Coronary artery (tissue), 2 donors: ENCODE data around the gene MARCHF11.

ENCODE experiments used
- DNase-seq: peaks from one replicate; pipeline ENCODE4 v3.0.0-alpha.2; 2017; ENCODE audit warnings: low spot score
- H3K27ac ChIP-seq, 2 donors: fragments of 200-600 bp; sonication (generic); one replicate each; pipeline ENCODE4 v1.5.1; 2016 to 2019
- H3K4me3 ChIP-seq: fragments of 200-600 bp; sonication (generic); 2 replicates; pipeline ENCODE4 v1.5.1; 2016; ENCODE audit warnings: mild to moderate bottlenecking, moderate library complexity
- TF ChIP-seq, protein P1 (sequence below): fragments of 200-600 bp; sonication (generic); IDR thresholded peaks from one replicate; pipeline ENCODE4 v1.5.1; 2019; ENCODE audit warnings: antibody characterized with exemption

The MARCHF11 gene

DNA sequence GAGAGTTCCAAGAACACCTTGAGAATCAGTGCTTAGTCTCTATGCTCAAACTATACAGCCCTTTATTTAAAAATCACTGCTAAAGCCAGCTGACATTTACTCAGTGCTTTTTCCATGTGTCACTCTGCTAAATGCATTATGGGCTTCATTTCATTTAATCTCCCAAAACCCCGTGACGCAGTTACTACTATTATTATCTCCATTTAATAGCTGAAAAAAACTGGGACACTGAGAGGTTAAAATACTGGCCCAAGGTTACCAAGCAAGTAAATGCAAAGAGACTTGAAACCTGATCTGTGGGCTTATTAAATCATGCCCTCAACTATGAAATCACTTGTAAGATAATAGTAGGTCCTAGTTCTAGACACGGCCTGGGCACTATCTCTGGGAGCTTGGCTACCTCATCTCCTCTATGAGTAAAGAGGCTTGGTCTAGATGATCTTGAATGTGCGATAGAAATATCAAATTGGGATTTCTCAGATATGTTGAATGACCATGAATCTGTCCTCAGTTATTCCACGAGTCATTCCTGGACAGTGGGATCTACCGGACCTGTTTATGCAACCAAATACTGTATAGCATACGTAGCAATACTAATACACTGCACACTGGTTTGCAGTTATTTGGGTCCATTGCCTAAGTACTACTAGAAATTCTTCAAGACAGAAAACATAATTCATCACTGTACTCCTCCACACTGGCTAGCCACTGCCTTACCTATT is 32.3 kb downstream of the MARCHF11 start:
- Histone ChIP-seq H3K27ac (no peak overlapping the region), H3K4me3 (no peak overlapping the region)
- TF ChIP-seq, protein P1, sequence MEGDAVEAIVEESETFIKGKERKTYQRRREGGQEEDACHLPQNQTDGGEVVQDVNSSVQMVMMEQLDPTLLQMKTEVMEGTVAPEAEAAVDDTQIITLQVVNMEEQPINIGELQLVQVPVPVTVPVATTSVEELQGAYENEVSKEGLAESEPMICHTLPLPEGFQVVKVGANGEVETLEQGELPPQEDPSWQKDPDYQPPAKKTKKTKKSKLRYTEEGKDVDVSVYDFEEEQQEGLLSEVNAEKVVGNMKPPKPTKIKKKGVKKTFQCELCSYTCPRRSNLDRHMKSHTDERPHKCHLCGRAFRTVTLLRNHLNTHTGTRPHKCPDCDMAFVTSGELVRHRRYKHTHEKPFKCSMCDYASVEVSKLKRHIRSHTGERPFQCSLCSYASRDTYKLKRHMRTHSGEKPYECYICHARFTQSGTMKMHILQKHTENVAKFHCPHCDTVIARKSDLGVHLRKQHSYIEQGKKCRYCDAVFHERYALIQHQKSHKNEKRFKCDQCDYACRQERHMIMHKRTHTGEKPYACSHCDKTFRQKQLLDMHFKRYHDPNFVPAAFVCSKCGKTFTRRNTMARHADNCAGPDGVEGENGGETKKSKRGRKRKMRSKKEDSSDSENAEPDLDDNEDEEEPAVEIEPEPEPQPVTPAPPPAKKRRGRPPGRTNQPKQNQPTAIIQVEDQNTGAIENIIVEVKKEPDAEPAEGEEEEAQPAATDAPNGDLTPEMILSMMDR, result no peak
- no peak for DNase-seq

DNA sequence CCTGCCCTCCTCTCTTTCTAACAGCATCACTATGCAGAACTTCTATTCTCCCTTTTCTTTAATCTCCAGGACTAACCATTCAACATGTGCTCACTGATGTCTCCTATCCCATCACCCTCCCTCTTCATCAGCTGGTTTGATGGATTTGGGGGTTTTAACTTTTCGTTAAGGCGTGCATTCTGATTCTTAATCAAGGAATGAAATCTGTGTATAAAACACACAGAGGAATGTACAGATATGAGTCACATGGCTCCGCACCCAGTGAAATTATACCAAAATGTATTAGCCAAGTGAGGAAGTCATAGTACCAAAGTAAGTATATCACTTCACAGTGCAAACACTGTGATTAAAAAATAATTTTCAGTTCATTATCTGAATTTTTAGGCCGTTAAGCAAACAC is 35.2 kb downstream of the MARCHF11 start:
- DNase-seq, result no peak
- Histone ChIP-seq H3K4me3 (no peak overlapping the region), H3K27ac (no peak overlapping the region)
- TF ChIP-seq, protein P1, result no peak

DNA sequence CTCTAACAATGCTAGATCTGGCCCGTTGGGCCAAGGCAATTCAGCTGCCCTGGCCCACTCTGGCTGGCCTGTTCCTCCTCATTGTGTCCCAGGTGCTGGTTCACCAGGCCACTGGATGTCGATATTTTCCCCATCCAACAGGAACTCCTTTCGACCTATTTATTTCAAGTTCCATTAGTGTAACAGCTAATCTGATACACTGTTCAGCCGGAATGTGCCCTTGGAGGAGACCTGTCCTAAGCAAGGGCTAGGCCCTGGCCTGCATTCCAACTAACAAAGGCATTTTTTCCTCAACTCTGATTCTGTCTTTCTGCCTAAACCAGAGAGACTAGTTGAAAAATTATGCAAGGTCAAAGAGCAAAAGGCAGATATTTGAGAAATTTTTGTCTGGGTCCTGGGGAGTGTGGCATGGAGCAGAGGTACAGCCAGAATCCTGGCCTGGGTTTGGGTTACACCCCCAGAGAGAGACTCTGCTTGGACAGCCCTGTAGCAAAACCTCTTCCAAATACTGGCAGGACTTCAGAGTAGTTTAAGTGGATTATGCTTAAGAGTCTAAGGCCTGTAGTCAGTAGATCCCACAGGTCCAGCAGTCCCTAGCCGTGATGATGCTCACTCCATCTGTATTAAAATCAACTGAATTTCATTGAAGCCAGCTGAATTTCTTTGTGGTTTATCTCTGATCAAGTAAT is 36.1 kb downstream of the MARCHF11 start:
- Histone ChIP-seq H3K4me3 (no peak overlapping the region), H3K27ac (no peak overlapping the region)
- DNase-seq, result no peak
- TF ChIP-seq, protein P1, result no peak

DNA sequence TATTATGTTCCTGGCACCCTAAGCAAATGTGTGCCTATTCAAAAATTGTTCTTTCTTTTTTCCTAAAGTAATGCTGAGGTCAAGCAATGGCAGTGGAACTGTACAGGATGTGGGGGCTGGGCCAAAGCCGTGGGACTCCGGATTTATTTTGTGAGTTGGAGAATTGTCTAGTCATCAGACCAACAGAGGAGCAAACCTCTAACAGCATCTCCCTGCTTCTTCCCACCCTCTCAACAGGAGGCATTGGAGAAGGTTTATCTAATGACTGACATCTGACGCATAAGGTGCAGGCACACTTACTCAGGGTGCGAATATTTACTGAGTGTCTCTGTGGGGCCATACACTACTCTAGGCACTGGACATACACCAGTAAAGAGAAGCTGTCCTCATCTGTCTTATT is 38.6 kb downstream of the MARCHF11 start:
- Histone ChIP-seq H3K27ac (no peak overlapping the region), H3K4me3 (no peak overlapping the region)
- DNase-seq, result no peak
- TF ChIP-seq, protein P1, result no peak

DNA sequence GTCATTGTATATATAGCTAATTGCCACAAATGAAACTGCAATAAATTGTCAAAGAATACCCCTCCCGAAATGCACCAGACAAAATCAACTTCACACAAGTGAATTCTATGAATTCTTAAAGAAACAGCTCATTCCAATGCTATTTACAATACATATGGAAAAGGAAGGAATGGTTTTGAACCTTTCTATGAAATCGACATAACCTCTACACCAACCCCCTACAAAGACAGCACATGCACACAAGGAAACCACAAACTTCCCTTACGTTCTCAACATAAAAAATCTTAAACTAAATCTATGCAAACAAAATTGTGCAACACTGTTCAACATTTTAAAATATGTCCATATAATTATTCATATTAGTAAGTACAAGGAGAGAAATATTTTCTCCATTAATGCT is 39.2 kb downstream of the MARCHF11 start:
- Histone ChIP-seq H3K27ac (no peak overlapping the region), H3K4me3 (no peak overlapping the region)
- TF ChIP-seq, protein P1, result no peak
- DNase-seq, result no peak

DNA sequence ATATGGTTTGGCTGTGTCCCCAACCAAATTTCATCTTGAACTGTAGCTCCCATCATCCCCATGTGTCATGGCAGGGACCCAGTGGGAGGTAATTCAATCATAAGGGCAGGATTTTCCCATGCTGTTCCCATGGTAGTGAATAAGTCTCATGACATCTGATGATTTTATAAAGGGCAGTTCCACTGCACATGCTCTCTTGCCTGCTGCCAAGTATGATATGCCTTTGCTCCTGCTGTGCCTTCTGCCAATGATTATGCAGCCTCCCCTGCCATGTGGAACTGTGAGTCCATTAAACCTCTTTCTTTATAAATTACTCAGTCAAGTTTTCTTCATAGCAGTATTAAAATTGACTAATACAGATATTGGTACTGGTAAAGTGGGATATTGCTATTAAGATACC is 42.4 kb downstream of the MARCHF11 start:
- no peak overlapping the region for H3K4me3 ChIP-seq
- no peak for DNase-seq
- H3K27ac ChIP-seq, result no peak overlapping the region
- TF ChIP-seq, protein P1, result no peak

DNA sequence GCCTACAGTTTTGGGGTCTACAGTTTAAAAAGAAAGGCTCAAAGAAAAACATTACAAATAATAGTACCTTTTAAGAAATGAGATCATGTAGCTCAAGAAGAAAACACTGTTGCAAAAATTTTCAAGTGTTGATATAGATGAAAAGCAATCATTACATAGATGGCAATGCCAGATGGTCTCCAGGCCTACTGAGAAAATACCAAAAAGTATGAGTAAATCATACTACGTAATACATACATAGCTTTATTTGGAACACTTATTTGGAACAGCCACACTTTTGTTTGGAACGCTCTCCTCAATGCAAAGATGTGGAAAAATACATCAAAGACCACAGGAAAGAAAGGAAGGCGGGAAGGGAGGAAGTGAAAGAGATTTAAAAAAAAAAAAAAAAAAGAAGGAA is 44.1 kb downstream of the MARCHF11 start:
- DNase-seq, result no peak
- Histone ChIP-seq H3K27ac (no peak overlapping the region), H3K4me3 (no peak overlapping the region)
- TF ChIP-seq, protein P1, result no peak
